Inferior parietal cortex (tissue), 1 donor: ENCODE data around the gene AFAP1.

Experiments
- DNase-seq: peaks from one replicate; pipeline ENCODE4 v3.0.0-alpha.2; 2016; ENCODE audit errors: extremely low spot score

Gene AFAP1

GRCh38 chr4:7785017-7785416, 154.6 kb downstream of the AFAP1 start:
- DNase-seq = no peak

- DNase-seq = no peak
Observed at GRCh38 chr4:7784131-7784870, 155.4 kb downstream of the AFAP1 start.

GRCh38 chr4:7783541-7783940, 156.1 kb downstream of the AFAP1 start:
- no peak for DNase-seq

GRCh38 chr4:7782783-7783182, 156.9 kb downstream of the AFAP1 start:
- DNase-seq = no peak

- no peak for DNase-seq
Observed at GRCh38 chr4:7781993-7782392, 157.7 kb downstream of the AFAP1 start.

- DNase-seq = no peak
Observed at GRCh38 chr4:7781366-7781765, 158.3 kb downstream of the AFAP1 start.

- DNase-seq = no peak
Observed at GRCh38 chr4:7780751-7781348, 158.8 kb downstream of the AFAP1 start.

- no peak for DNase-seq
Observed at GRCh38 chr4:7779432-7779768, 160.3 kb downstream of the AFAP1 start.

- DNase-seq = no peak
Observed at GRCh38 chr4:7778510-7779431, 160.9 kb downstream of the AFAP1 start.

- DNase-seq = no peak
Observed at GRCh38 chr4:7777871-7778509, 161.7 kb downstream of the AFAP1 start.

GRCh38 chr4:7777017-7777710, 162.5 kb downstream of the AFAP1 start:
- no peak for DNase-seq

GRCh38 chr4:7775396-7775795, 164.3 kb downstream of the AFAP1 start:
- DNase-seq = no peak

GRCh38 chr4:7774301-7775294, 165.1 kb downstream of the AFAP1 start:
- DNase-seq = no peak

- no peak for DNase-seq
Observed at GRCh38 chr4:7773401-7774180, 166.1 kb downstream of the AFAP1 start.

GRCh38 chr4:7772711-7773385, 166.8 kb downstream of the AFAP1 start:
- no peak for DNase-seq

- no peak for DNase-seq
Observed at GRCh38 chr4:7771541-7772507, 167.8 kb downstream of the AFAP1 start.

- no peak for DNase-seq
Observed at GRCh38 chr4:7771056-7771455, 168.6 kb downstream of the AFAP1 start.
